Right lung (tissue), 10 donors: ENCODE data around the gene FBLIM1. TPM values are rescaled to one million over a fixed set of nuclear protein-coding genes. Genes with fewer than 3 reads are reported as not detected.
A peak's percentile ranks its signal among the peaks of the same experiment; 100 is the strongest.

Experiments used
- DNase-seq, 2 donors: peaks; one replicate each; pipeline ENCODE4 v3.0.0-alpha.2; 2013
- long read RNA-seq, 8 donors: transcript quantifications; one replicate each; lab custom pipeline, GENCODE V29; 2026
- polyA plus RNA-seq, 5 donors: library from polyadenylated mRNA; unstranded; fragments of 120-200 nt; gene quantifications; one replicate each; pipeline versions ENCODE4 v1.2.1 to v1.2.3, GENCODE V29; 2013; ENCODE audit warnings: inconsistent platforms in 1 of 5, low replicate concordance in 1 of 5; ENCODE audit not compliant: insufficient read length in 5 of 5, insufficient read depth in 1 of 5

The FBLIM1 gene, protein sequence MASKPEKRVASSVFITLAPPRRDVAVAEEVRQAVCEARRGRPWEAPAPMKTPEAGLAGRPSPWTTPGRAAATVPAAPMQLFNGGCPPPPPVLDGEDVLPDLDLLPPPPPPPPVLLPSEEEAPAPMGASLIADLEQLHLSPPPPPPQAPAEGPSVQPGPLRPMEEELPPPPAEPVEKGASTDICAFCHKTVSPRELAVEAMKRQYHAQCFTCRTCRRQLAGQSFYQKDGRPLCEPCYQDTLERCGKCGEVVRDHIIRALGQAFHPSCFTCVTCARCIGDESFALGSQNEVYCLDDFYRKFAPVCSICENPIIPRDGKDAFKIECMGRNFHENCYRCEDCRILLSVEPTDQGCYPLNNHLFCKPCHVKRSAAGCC
- 10 to 100 TPM; 49.8 to 97.0 (median 72.9) TPM for polyA plus RNA-seq
- long read RNA-seq, donor 1, transcript FBLIM1-212 (2 exons, 506 nt), result minor isoform, 5 of 94 reads
- long read RNA-seq, donor 1, transcript FBLIM1-202 (9 exons, 3,695 nt), result major isoform, 9 of 94 reads
- long read RNA-seq, donor 1, partial matches to known transcripts, result 74 of 94 reads
- long read RNA-seq, donor 1, other reads (novel, unspliced or antisense), result 6 of 94 reads
- long read RNA-seq, donor 2, transcript FBLIM1-202 (9 exons, 3,695 nt), result major isoform, 12 of 19 reads
- long read RNA-seq, donor 2, partial matches to known transcripts, result 0 of 19 reads
- long read RNA-seq, donor 2, other reads (novel, unspliced or antisense), result 6 of 19 reads
- long read RNA-seq, donor 3, transcript FBLIM1-202 (9 exons, 3,695 nt), result major isoform, 10 of 15 reads
- long read RNA-seq, donor 3, partial matches to known transcripts, result 0 of 15 reads
- long read RNA-seq, donor 3, other reads (novel, unspliced or antisense), result 0 of 15 reads
- long read RNA-seq, donor 4, partial matches to known transcripts, result 0 of 13 reads
- long read RNA-seq, donor 4, other reads (novel, unspliced or antisense), result 5 of 13 reads
- long read RNA-seq, donor 5, transcript FBLIM1-202 (9 exons, 3,695 nt), result major isoform, 14 of 17 reads
- long read RNA-seq, donor 5, partial matches to known transcripts, result 0 of 17 reads
- long read RNA-seq, donor 5, other reads (novel, unspliced or antisense), result 0 of 17 reads
- long read RNA-seq, donor 6, transcript FBLIM1-202 (9 exons, 3,695 nt), result major isoform, 18 of 29 reads
- long read RNA-seq, donor 6, partial matches to known transcripts, result 0 of 29 reads
- long read RNA-seq, donor 6, other reads (novel, unspliced or antisense), result 5 of 29 reads
- long read RNA-seq, donor 7, transcript FBLIM1-202 (9 exons, 3,695 nt), result major isoform, 21 of 41 reads
- long read RNA-seq, donor 7, partial matches to known transcripts, result 5 of 41 reads
- long read RNA-seq, donor 7, other reads (novel, unspliced or antisense), result 13 of 41 reads
- long read RNA-seq, donor 8, transcript FBLIM1-202 (9 exons, 3,695 nt), result major isoform, 5 of 8 reads
- long read RNA-seq, donor 8, partial matches to known transcripts, result 0 of 8 reads
- long read RNA-seq, donor 8, other reads (novel, unspliced or antisense), result 0 of 8 reads

GRCh38 chr1:15758343-15758931 lies at the start of gene FBLIM1:
Gene FBLIM1, plus strand, starts transcription at chr1:15758795. Its CDS starts 6,189 bp downstream, at chr1:15764984.
- no peak for DNase-seq

DNA sequence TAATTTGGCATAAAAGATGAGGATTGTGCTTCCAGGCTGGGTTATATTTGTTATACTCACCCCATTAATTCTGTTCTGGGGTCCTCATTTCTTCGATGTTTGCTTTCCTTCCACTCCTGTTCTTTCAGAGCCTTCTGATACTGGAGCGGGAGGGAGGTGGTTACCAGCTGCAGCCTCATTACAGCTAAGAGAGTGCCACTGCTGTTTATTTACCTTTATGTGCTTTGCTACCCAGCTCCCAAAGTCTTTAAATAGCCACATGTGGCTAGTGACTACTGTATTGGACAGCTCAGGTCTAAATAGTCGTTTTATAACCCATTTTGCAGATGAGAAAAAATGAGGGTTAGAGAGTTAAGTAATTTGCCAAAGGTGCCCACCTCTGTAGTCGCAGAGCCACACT lies 49.4 kb upstream of the FBLIM1 start:
- DNase-seq, result no peak

GRCh38 chr1:15712168-15712567 lies 46.4 kb upstream of the FBLIM1 start:
- no peak for DNase-seq

- peak; percentile 86 to 91 for DNase-seq
Measured at GRCh38 chr1:15714406-15715136, 44.0 kb upstream of the FBLIM1 start.

DNA sequence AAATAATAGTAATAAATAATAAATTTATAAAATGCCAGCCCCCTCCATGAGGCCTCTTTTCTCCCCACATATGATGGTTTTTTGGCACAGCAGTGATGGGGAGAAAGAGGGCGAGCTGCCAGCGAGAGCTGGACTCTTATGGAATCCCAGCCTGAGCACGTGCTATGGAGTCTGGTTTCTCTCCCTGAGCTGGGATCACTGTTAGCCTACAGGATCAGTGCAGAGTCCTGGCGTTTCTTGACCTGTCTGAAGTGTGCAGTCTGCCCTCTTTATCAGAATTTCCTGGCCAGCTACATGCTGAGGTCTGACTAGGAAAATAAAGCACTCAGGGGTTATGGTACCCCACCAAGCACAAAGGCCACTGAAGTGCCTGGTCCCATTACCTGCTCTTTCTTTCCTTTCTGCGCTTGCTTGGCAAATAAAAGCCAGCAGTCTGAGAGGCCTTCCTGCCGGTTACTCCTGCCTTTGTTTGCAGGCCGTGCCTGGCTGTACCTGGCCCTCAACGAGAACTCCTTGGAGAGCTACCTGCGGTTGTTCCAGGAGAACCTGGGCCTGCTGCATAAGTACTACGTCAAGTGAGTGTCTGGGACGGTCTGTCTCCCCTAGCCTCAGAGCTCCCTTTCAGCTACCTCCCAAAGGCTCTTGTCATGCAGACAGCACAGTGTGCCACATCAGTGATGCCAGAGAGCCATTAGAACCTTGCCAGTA lies 41.0 kb upstream of the FBLIM1 start:
- no peak for DNase-seq

GRCh38 chr1:15718199-15718601 lies 40.4 kb upstream of the FBLIM1 start:
- no peak for DNase-seq

DNA sequence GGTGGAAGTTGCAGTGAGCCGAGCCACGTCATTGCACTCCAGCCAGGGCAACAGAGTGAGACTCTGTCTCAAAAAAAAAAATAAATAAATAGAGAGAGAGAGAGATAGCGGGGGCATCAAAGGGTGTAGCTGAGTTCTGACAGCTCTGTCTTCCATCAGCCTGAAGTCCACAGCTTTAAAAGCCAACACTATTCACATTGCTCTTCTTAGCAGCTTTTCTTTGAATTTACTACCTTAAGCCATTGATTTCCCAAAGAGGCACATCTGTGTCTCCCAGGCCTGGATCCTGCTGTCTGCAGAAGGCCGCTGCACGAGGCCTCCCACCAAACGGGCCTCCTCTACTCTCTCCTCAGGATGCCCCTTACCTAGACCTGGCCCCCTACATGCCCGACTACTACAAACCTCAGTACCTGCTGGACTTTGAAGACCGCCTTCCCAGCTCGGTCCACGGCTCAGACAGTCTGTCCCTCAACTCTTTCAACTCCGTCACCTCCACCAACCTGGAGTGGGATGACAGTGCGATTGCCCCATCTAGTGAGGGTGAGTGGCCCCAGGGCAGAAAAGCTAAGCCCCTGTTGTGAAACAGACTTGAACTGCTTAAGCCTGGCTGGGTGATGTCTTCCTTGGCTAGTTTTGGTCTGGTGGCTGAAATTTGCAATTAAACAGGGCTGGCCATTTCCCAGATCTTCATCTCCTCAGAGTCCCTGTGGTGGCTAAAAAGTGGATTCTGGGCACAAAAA lies 39.0 kb upstream of the FBLIM1 start:
- no peak for DNase-seq

DNA sequence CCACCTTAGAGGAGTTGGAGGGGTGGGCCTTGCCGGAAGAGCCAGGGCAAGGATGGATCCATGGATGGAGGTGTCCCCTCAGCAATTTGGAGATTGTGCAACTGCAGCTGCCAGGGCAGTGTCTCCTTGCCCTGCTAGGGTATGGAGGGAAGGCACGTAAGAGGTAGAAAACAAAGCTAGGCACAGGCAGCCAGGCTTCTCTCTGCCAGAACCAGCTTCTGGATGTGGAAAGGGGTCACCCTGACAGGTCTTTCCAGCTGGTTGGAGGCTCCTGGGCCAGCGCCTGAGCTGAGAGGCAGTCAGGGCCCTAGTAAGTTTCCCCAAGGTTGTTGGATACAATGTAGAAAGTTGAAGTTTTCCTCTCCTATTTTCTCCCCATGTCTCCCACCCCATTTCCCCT lies 37.7 kb upstream of the FBLIM1 start:
- DNase-seq, result no peak

DNA sequence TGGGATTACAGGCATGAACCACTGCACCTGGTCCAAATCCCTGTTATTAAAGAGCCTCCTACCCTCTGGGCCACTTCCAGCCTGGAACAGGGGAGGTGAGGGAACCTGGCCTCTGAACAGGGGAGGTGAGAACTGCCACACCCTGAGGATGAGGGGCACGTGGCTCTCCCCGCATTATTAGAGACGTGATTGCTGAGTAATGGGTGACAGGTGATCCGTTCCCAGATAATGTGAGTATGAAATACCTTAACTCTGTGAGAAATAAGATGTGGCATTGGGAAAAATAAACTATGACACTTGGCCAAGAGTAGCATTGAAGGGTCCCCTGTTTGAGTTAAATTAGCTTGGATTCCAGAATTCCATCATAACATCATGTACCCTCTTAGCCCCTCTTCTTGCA lies 36.2 kb upstream of the FBLIM1 start:
- DNase-seq, result no peak

DNA sequence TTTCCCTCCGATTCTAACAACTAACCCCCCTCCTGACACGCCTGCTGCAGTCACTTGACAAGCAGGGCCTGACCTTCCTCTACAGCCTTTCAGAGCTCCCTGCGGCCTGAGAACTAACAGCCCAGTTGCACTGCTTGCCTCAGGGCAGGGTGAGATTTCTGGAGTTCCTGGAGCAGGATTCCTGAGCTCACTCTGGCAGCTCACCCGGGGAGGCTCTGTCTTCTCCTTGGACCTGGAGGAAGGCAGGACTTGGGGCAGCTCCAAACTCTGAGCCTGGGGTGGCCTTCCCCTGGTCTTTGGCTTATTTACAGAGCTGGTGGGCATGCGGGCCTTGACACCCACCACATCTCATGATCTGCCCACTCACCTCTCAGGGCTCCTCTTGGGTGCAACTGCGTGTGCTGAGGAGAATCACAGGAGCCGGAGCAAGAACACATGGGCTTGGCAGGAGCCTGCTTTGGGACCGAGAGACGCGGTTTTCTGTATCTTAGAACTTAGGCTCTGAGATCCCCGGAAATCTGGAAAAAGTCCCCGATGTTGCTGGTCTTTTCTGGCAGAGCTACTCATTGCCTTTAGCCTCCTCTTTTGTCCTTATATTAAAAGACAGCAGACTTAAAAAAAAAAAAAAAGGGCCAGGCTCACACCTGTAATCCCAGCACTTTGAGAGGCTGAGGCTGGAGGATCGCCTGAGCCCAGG lies 35.6 kb upstream of the FBLIM1 start:
- DNase-seq, result no peak

GRCh38 chr1:15723631-15724246 lies 34.9 kb upstream of the FBLIM1 start:
- DNase-seq, result no peak

GRCh38 chr1:15724949-15725880 lies 33.4 kb upstream of the FBLIM1 start:
- no peak for DNase-seq

- DNase-seq, result no peak
Measured at GRCh38 chr1:15726508-15726907, 32.1 kb upstream of the FBLIM1 start.

- DNase-seq, result no peak
Measured at GRCh38 chr1:15727021-15727420, 31.6 kb upstream of the FBLIM1 start.

- no peak for DNase-seq
Measured at GRCh38 chr1:15727424-15727823, 31.2 kb upstream of the FBLIM1 start.

- DNase-seq, result no peak
Measured at GRCh38 chr1:15727866-15728534, 30.6 kb upstream of the FBLIM1 start.
